Mucosa of gallbladder (tissue), 1 donor: ENCODE data around the gene COPZ2. TPM values are rescaled to one million over a fixed set of nuclear protein-coding genes. Genes with fewer than 3 reads are reported as not detected.
A peak's percentile ranks its signal among the peaks of the same experiment; 100 is the strongest.
"Not testable (repeated sequence)": the region's sequence is repeated elsewhere in the genome, so short reads cannot be mapped to it uniquely, and the experiment has no call there.

Experiments
- DNase-seq: peaks from one replicate; pipeline ENCODE4 v3.0.0-alpha.2; 2020; ENCODE audit warnings: low spot score
- total RNA-seq: library from RNA; stranded (reverse); gene quantifications from one replicate; pipeline ENCODE4 v1.2.1, GENCODE V29; 2021
- donor health status: DM: no; HTN: no; CAD: no.

The COPZ2 gene
- total RNA-seq, 1 donor from 2014 or later, result 39.3 TPM

- DNase-seq, result no peak
These were observed 18.7 kb upstream of the COPZ2 start for GRCh38 chr17:48056246-48056745.

GRCh38 chr17:48055531-48056245 lies 18.1 kb upstream of the COPZ2 start:
- no peak for DNase-seq

- peak; percentile 83 for DNase-seq
These were observed 16.9 kb upstream of the COPZ2 start for GRCh38 chr17:48054238-48055185.

GRCh38 chr17:48053758-48054237 lies 16.2 kb upstream of the COPZ2 start:
- DNase-seq, result no peak

GRCh38 chr17:48052956-48053757 lies 15.6 kb upstream of the COPZ2 start:
- DNase-seq, result peak; percentile 33

- DNase-seq, result peak; percentile 59
These were observed 14.3 kb upstream of the COPZ2 start for GRCh38 chr17:48051706-48052486.

- no peak for DNase-seq
These were observed 13.7 kb upstream of the COPZ2 start for GRCh38 chr17:48051283-48051682.

- peak; percentile 88 for DNase-seq
These were observed 11.0 kb upstream of the COPZ2 start for GRCh38 chr17:48048384-48049126.

GRCh38 chr17:48047741-48048383 lies 10.3 kb upstream of the COPZ2 start, which contains the start of gene NFE2L1:
Gene NFE2L1 (plus strand): TSS chr17:48048359. CDS start chr17:48051119, 2,760 bp downstream.
- DNase-seq, result peak; percentile 100

- no peak for DNase-seq
These were observed 9.6 kb upstream of the COPZ2 start for GRCh38 chr17:48047113-48047740.

- DNase-seq, result no peak
These were observed 8.7 kb upstream of the COPZ2 start for GRCh38 chr17:48046296-48046695.

GRCh38 chr17:48045316-48046001 lies 7.9 kb upstream of the COPZ2 start:
- DNase-seq, result no peak

GRCh38 chr17:48044851-48045250 lies 7.3 kb upstream of the COPZ2 start:
- no peak for DNase-seq

- no peak for DNase-seq
These were observed 5.6 kb upstream of the COPZ2 start for GRCh38 chr17:48043176-48043575.

GRCh38 chr17:48038687-48039086 lies 1.1 kb upstream of the COPZ2 start:
- no peak for DNase-seq

GRCh38 chr17:48037838-48038323 lies 284 bp upstream of the COPZ2 start:
- DNase-seq, result no peak

- no peak for DNase-seq
These were observed 933 bp downstream of the COPZ2 start for GRCh38 chr17:48036693-48037035.

- DNase-seq, result not testable (repeated sequence)
These were observed 2.9 kb downstream of the COPZ2 start for GRCh38 chr17:48034734-48035133.
